PC-9 (cell line): ENCODE measurements around the gene LRIG1.

Source experiments
- CTCF ChIP-seq: fragments of 200-600 bp; sonication (generic); conservative IDR thresholded peaks from 2 replicates; pipeline ENCODE4 v1.6.1; 2017; ENCODE audit warnings: mixed run types, antibody characterized with exemption, mild to moderate bottlenecking, moderate library complexity
- EZH2 ChIP-seq: fragments of 200-600 bp; sonication (generic); IDR thresholded peaks from 2 replicates; pipeline ENCODE4 v1.8.0; 2017; ENCODE audit warnings: antibody characterized with exemption, low read depth

- TF ChIP-seq CTCF: no peak
- TF ChIP-seq EZH2: no peak
Measured at GRCh38 chr3:66430876-66431275, 69.9 kb downstream of the LRIG1 start.
